Omental fat pad (tissue), 4 donors: ENCODE measurements around the gene TMEM239. TPM values are rescaled to one million over a fixed set of nuclear protein-coding genes. Genes with fewer than 3 reads are reported as not detected.

ENCODE experiments used
- ATAC-seq: fragments of 150-250 bp; one replicate; pipeline ENCODE4 v1.9.1; 2016; ENCODE audit warnings: mild to moderate bottlenecking, moderate library complexity; ENCODE audit not compliant: low FRiP score
- DNase-seq: peaks from one replicate; pipeline ENCODE4 v3.0.0-alpha.2; 2019; ENCODE audit warnings: low spot score
- CTCF ChIP-seq, 3 donors: fragments of 450-650 bp; IDR thresholded peaks; one replicate each; pipeline ENCODE4 v1.5.1; 2016 to 2017; ENCODE audit warnings: antibody characterized with exemption in 3 of 3, mild to moderate bottlenecking in 3 of 3, moderate library complexity in 2 of 3
- total RNA-seq, 4 donors: library from RNA; depleted of rRNA; stranded (reverse); fragments of >200 nt; gene quantifications; one replicate each; pipeline ENCODE4 v1.1.0, GENCODE V29; 2016

TMEM239 gene
- total RNA-seq, 4 donors from 2014 or later, result not detected

- DNase-seq (no peak), ATAC-seq (peak; percentile 57)
- no peak for TF ChIP-seq CTCF (IDR thresholded peaks at IDR 0.05)
Measured at GRCh38 chr20:2799688-2800520, 16.3 kb upstream of the TMEM239 start.

- TF ChIP-seq CTCF (IDR thresholded peaks at IDR 0.05), result no peak
- peak; percentile 53 for ATAC-seq
- DNase-seq, result no peak
Measured at GRCh38 chr20:2800521-2801285, 15.5 kb upstream of the TMEM239 start, which contains the start of gene CPXM1. CPXM1 (minus strand) TSS chr20:2800627; CDS start chr20:2800572, 55 bp downstream.

- TF ChIP-seq CTCF (IDR thresholded peaks at IDR 0.05), result no peak
- no peak for DNase-seq
- no peak for ATAC-seq
Measured at GRCh38 chr20:2801286-2801728, 14.9 kb upstream of the TMEM239 start.

- ATAC-seq, result no peak
- DNase-seq, result no peak
- TF ChIP-seq CTCF (IDR thresholded peaks at IDR 0.05), result no peak
Measured at GRCh38 chr20:2804041-2804828, 11.9 kb upstream of the TMEM239 start.

- ATAC-seq, result peak; percentile 69
- DNase-seq, result no peak
- no peak for TF ChIP-seq CTCF (IDR thresholded peaks at IDR 0.05)
Measured at GRCh38 chr20:2804852-2805688, 11.1 kb upstream of the TMEM239 start.
